HG02870 (cell line): ENCODE measurements around the gene CHTF18.

Experiments used
- ATAC-seq: cut with Tn5 transposase; IDR thresholded peaks from one replicate; pipeline ENCODE4 v1.9.1; 2021; ENCODE audit warnings: mild to moderate bottlenecking, moderate library complexity; ENCODE audit not compliant: unreplicated experiment

The CHTF18 gene

GRCh38 chr16:760065-760464 lies 28.4 kb upstream of the CHTF18 start:
- ATAC-seq: no peak

- no peak for ATAC-seq
Observed at GRCh38 chr16:760545-761343, 27.7 kb upstream of the CHTF18 start, which contains the start of gene MSLN. MSLN (plus strand) TSS chr16:760734; CDS start chr16:762681, 1,947 bp downstream.

- ATAC-seq: no peak
Observed at GRCh38 chr16:761625-762513, 26.6 kb upstream of the CHTF18 start.

GRCh38 chr16:762595-763268 lies 25.7 kb upstream of the CHTF18 start:
- no peak for ATAC-seq

GRCh38 chr16:763369-764183 lies 24.8 kb upstream of the CHTF18 start:
- no peak for ATAC-seq

- no peak for ATAC-seq
Observed at GRCh38 chr16:764184-764750, 24.2 kb upstream of the CHTF18 start.

GRCh38 chr16:764848-765487 lies 23.5 kb upstream of the CHTF18 start:
- no peak for ATAC-seq

- no peak for ATAC-seq
Observed at GRCh38 chr16:765488-765865, 22.9 kb upstream of the CHTF18 start.

- ATAC-seq: no peak
Observed at GRCh38 chr16:766008-766819, 22.2 kb upstream of the CHTF18 start.

- ATAC-seq: no peak
Observed at GRCh38 chr16:766820-767640, 21.4 kb upstream of the CHTF18 start.

GRCh38 chr16:767743-768235 lies 20.6 kb upstream of the CHTF18 start:
- no peak for ATAC-seq

- no peak for ATAC-seq
Observed at GRCh38 chr16:768428-768827, 20.0 kb upstream of the CHTF18 start.

- no peak for ATAC-seq
Observed at GRCh38 chr16:769184-769784, 19.1 kb upstream of the CHTF18 start.

GRCh38 chr16:769934-770333 lies 18.5 kb upstream of the CHTF18 start:
- ATAC-seq: no peak

GRCh38 chr16:770411-770810 lies 18.0 kb upstream of the CHTF18 start:
- no peak for ATAC-seq

- no peak for ATAC-seq
Observed at GRCh38 chr16:772959-773358, 15.5 kb upstream of the CHTF18 start.
